Measurements from ENCODE around the gene GPD2. TPM values are rescaled to one million over a fixed set of nuclear protein-coding genes. Genes with fewer than 3 reads are reported as not detected.

GPD2 gene
- total RNA-seq, 2 donors from 2014 or later = 20.5 to 76.8 TPM

- no peak for TF ChIP-seq POLR2A (IDR thresholded peaks at IDR 0.05)
- no peak for TF ChIP-seq CTCF (IDR thresholded peaks at IDR 0.05)
- peaks cover 3% of the 10 kb centered on the region for H3K4me1 ChIP-seq
- no peak for DNase-seq
- H3K4me3 ChIP-seq = no peak overlapping the region
- no peak for ATAC-seq
- 53 to 73% methylated on average over 3 of the region's 3 CpGs for WGBS, 2 donors
- H3K27me3 ChIP-seq = no peaks in the 10 kb centered on the region
- H3K27ac ChIP-seq = no peak overlapping the region
- no peaks in the 10 kb centered on the region for H3K9me3 ChIP-seq
- no peaks in the 10 kb centered on the region for H3K36me3 ChIP-seq (replicated peaks in 1 of 2; ENCODE audit: insufficient read depth in 1 of 2, low read depth in 2 of 2)
- intact Hi-C loops (cut with DNase I) = no loop called here
These were observed 112.2 kb downstream of the GPD2 start for GRCh38 chr2:156548413-156548812.

GRCh38 chr2:156553714-156554442 lies 117.7 kb downstream of the GPD2 start:
- no peak for TF ChIP-seq POLR2A (IDR thresholded peaks at IDR 0.05)
- TF ChIP-seq CTCF (IDR thresholded peaks at IDR 0.05) = no peak
- no peaks in the 10 kb centered on the region for H3K4me1 ChIP-seq
- intact Hi-C loops (cut with DNase I) = no loop called here
- ATAC-seq = no peak
- no peak overlapping the region for H3K27ac ChIP-seq
- no peaks in the 10 kb centered on the region for H3K9me3 ChIP-seq
- no peak overlapping the region for H3K4me3 ChIP-seq
- no peaks in the 10 kb centered on the region for H3K27me3 ChIP-seq
- no peak for DNase-seq
- H3K36me3 ChIP-seq (replicated peaks in 1 of 2; ENCODE audit: insufficient read depth in 1 of 2, low read depth in 2 of 2) = peaks cover 0 to 6% of the 10 kb centered on the region in 2 donors

- Histone ChIP-seq H3K4me1 (peaks cover 9% of the 10 kb centered on the region), H3K4me3 (no peak overlapping the region), H3K27ac (no peak overlapping the region), H3K36me3 (replicated peaks in 1 of 2; ENCODE audit: insufficient read depth in 1 of 2, low read depth in 2 of 2) (peaks cover 0 to 6% of the 10 kb centered on the region in 2 donors), H3K27me3 (no peaks in the 10 kb centered on the region), H3K9me3 (no peaks in the 10 kb centered on the region)
- ATAC-seq = no peak
- DNase-seq = no peak
- TF ChIP-seq POLR2A (IDR thresholded peaks at IDR 0.05) (no peak), CTCF (IDR thresholded peaks at IDR 0.05) (no peak)
- 92 to 97% methylated on average over 3 of the region's 3 CpGs for WGBS, 2 donors
- intact Hi-C loops (cut with DNase I) = no loop called here
These were observed 125.1 kb downstream of the GPD2 start for GRCh38 chr2:156561326-156561725.

- no peak for DNase-seq
- intact Hi-C loops (cut with DNase I) = no loop called here
- Histone ChIP-seq H3K4me1 (peaks cover 9% of the 10 kb centered on the region), H3K4me3 (no peak overlapping the region), H3K27ac (no peak overlapping the region), H3K9me3 (no peaks in the 10 kb centered on the region), H3K27me3 (no peaks in the 10 kb centered on the region), H3K36me3 (replicated peaks in 1 of 2; ENCODE audit: insufficient read depth in 1 of 2, low read depth in 2 of 2) (peaks cover 0 to 6% of the 10 kb centered on the region in 2 donors)
- TF ChIP-seq CTCF (IDR thresholded peaks at IDR 0.05) = no peak
- no peak for TF ChIP-seq POLR2A (IDR thresholded peaks at IDR 0.05)
- no peak for ATAC-seq
- WGBS, 2 donors = 9 to 18% methylated on average over 1 of the region's 1 CpG
These were observed 125.9 kb downstream of the GPD2 start for GRCh38 chr2:156562124-156562523.
